Measurements from ENCODE around the gene ABCC3. TPM values are rescaled to one million over a fixed set of nuclear protein-coding genes. Genes with fewer than 3 reads are reported as not detected.

ABCC3 gene
- total and polyA plus RNA-seq, 12 donors: 0.23 to 5.7 (median 1.1) TPM; not detected in 1

- no peak for TF ChIP-seq CTCF (IDR thresholded peaks at IDR 0.05)
- 49 to 54% methylated on average over 8 of the region's 8 CpGs for WGBS, 2 donors
- H3K27me3 ChIP-seq: no peaks in the 10 kb centered on the region
- DNase-seq: no peak
- intact Hi-C loops (cut with DNase I): no loop called here
- no peaks in the 10 kb centered on the region for H3K9me3 ChIP-seq
- ATAC-seq: no peak
- no peak overlapping the region for H3K4me3 ChIP-seq
- peaks cover 0 to 10% (median 0%) of the 10 kb centered on the region in 9 donors for H3K4me1 ChIP-seq
- H3K27ac ChIP-seq: no peak overlapping the region
- no peaks in the 10 kb centered on the region for H3K36me3 ChIP-seq
Observed at GRCh38 chr17:50668025-50668837, 33.5 kb downstream of the ABCC3 start.

GRCh38 chr17:50668838-50669581 is 34.3 kb downstream of the ABCC3 start:
- no peak for ATAC-seq
- Histone ChIP-seq H3K4me1 (peaks cover 0 to 10% (median 0%) of the 10 kb centered on the region in 9 donors), H3K36me3 (no peaks in the 10 kb centered on the region), H3K27me3 (no peaks in the 10 kb centered on the region), H3K27ac (no peak overlapping the region), H3K9me3 (no peaks in the 10 kb centered on the region), H3K4me3 (no peak overlapping the region)
- 82 to 88% methylated on average over 9 of the region's 9 CpGs for WGBS, 2 donors
- no peak for DNase-seq
- intact Hi-C loops (cut with DNase I): no loop called here
- TF ChIP-seq CTCF (IDR thresholded peaks at IDR 0.05): no peak

- no peaks in the 10 kb centered on the region for H3K27me3 ChIP-seq
- no peak for TF ChIP-seq CTCF (IDR thresholded peaks at IDR 0.05)
- H3K36me3 ChIP-seq: no peaks in the 10 kb centered on the region
- no peaks in the 10 kb centered on the region for H3K9me3 ChIP-seq
- no peak overlapping the region for H3K27ac ChIP-seq
- 98% methylated on average over 5 of the region's 5 CpGs for WGBS, 2 donors
- DNase-seq (no peak), ATAC-seq (no peak)
- H3K4me1 ChIP-seq: peaks cover 0 to 10% (median 0%) of the 10 kb centered on the region in 9 donors
- no peak overlapping the region for H3K4me3 ChIP-seq
- intact Hi-C loops (cut with DNase I): loop anchor here in 2 of 10 donors (2.0 to 5.0 kb wide), 2 partner anchors 33 to 35 kb away; no protein-coding TSS in a partner anchor
Observed at GRCh38 chr17:50672071-50672470, 37.4 kb downstream of the ABCC3 start.

- Histone ChIP-seq H3K4me3 (no peak overlapping the region), H3K4me1 (peaks cover 0 to 5% (median 0%) of the 10 kb centered on the region in 9 donors), H3K27ac (peak overlapping the region in 1 of 10 donors; percentile 26), H3K36me3 (no peaks in the 10 kb centered on the region), H3K27me3 (no peaks in the 10 kb centered on the region), H3K9me3 (no peaks in the 10 kb centered on the region)
- WGBS, 2 donors: 78 to 89% methylated on average over 20 of the region's 20 CpGs
- intact Hi-C loops (cut with DNase I): loop anchor here in 2 of 10 donors (2.0 to 5.0 kb wide), 2 partner anchors 34 to 36 kb away; no protein-coding TSS in a partner anchor
- no peak for TF ChIP-seq CTCF (IDR thresholded peaks at IDR 0.05)
- peak; percentile 57 to 96 (median 86) for ATAC-seq
- DNase-seq: peak in 1 of 2 donors; percentile 49
Observed at GRCh38 chr17:50672831-50673551, 38.3 kb downstream of the ABCC3 start.

Measured in heart right ventricle (tissue), 16 donors.